Measurements from ENCODE around the gene USH2A.

- no peak for TF ChIP-seq CTCF (IDR thresholded peaks at IDR 0.05)
- TF ChIP-seq POLR2A (IDR thresholded peaks at IDR 0.05) = no peak
Observed at GRCh38 chr1:215883004-215883403, 540.2 kb downstream of the USH2A start.
